ENCODE results near the gene ANKRD33B. TPM values are rescaled to one million over a fixed set of nuclear protein-coding genes. Genes with fewer than 3 reads are reported as not detected.

ANKRD33B gene

Small RNAs within 50 kb of the gene (small RNA-seq; reads per million reads assigned to genes)
- gene AC012629.4 (ENCODE audit: low read depth) (not detected), gene AC112200.1 (ENCODE audit: low read depth) (not detected)
